ES-I3 (cell line): ENCODE results near the gene MAP6.

Experiments used
- H3K36me3 ChIP-seq: 2 replicates; pipeline ENCODE4 v1.6.1; 2013; ENCODE audit warnings: mild to moderate bottlenecking, low read length, control low read depth, moderate library complexity; ENCODE audit not compliant: insufficient read depth
- H3K4me1 ChIP-seq: 2 replicates; pipeline ENCODE4 v1.6.1; 2013; ENCODE audit warnings: mild to moderate bottlenecking, control low read depth, low read length; ENCODE audit not compliant: insufficient read depth
- H3K9ac ChIP-seq: 2 replicates; pipeline ENCODE4 v1.6.1; 2013; ENCODE audit warnings: low read depth, mild to moderate bottlenecking, low read length, moderate library complexity
- H3K9me3 ChIP-seq: 2 replicates; pipeline ENCODE4 v1.6.1; 2013; ENCODE audit warnings: mild to moderate bottlenecking, low read length, moderate library complexity; ENCODE audit not compliant: control insufficient read depth, insufficient read depth

MAP6 gene

GRCh38 chr11:75557666-75558494 is 111.0 kb downstream of the MAP6 start:
- H3K36me3 ChIP-seq, result no peaks in the 10 kb centered on the region
- peaks cover 57% of the 10 kb centered on the region for H3K4me1 ChIP-seq
- H3K9me3 ChIP-seq, result no peaks in the 10 kb centered on the region
- no peak overlapping the region for H3K9ac ChIP-seq

- no peaks in the 10 kb centered on the region for H3K36me3 ChIP-seq
Measured at GRCh38 chr11:75556275-75556674, 112.6 kb downstream of the MAP6 start.

GRCh38 chr11:75555079-75555811 is 113.6 kb downstream of the MAP6 start:
- H3K36me3 ChIP-seq, result no peaks in the 10 kb centered on the region
- no peaks in the 10 kb centered on the region for H3K9me3 ChIP-seq
- peak overlapping the region; percentile 26 for H3K9ac ChIP-seq
- peaks cover 55% of the 10 kb centered on the region for H3K4me1 ChIP-seq

More at GRCh38 chr11:75556275-75556674, 112.6 kb downstream of the MAP6 start:
- Histone ChIP-seq H3K9ac (no peak overlapping the region), H3K9me3 (no peaks in the 10 kb centered on the region), H3K4me1 (peaks cover 59% of the 10 kb centered on the region)

- H3K4me1 ChIP-seq, result peaks cover 50% of the 10 kb centered on the region
- no peaks in the 10 kb centered on the region for H3K9me3 ChIP-seq
- H3K9ac ChIP-seq, result peak overlapping the region; percentile 26
- H3K36me3 ChIP-seq, result no peaks in the 10 kb centered on the region
Measured at GRCh38 chr11:75554258-75555022, 114.4 kb downstream of the MAP6 start.

DNA sequence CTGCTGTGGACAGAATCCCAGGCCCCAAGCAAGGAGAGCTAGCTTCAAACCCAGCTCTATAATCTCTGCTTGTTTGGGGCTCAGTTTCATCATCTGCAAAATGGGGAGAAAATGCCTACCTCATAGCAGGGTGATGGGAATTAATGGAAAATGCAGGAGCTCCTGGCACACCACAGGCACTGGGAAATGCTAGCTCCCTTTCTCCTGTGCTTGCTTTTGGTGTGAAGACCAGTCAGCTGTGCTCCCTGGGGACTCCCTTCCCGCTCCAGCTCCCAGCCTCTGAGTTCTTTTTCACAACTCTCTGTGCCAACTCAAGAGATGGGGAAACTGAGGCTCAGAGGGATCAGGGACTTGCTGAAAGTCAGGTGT is 115.0 kb downstream of the MAP6 start:
- Histone ChIP-seq H3K4me1 (peaks cover 44% of the 10 kb centered on the region), H3K9me3 (no peaks in the 10 kb centered on the region), H3K36me3 (no peaks in the 10 kb centered on the region), H3K9ac (no peak overlapping the region; the same call in 1 of the 2 replicates)

GRCh38 chr11:75553182-75553581 is 115.7 kb downstream of the MAP6 start:
- H3K9me3 ChIP-seq, result no peaks in the 10 kb centered on the region
- H3K36me3 ChIP-seq, result no peaks in the 10 kb centered on the region
- H3K4me1 ChIP-seq, result peaks cover 38% of the 10 kb centered on the region
- no peak overlapping the region for H3K9ac ChIP-seq

DNA sequence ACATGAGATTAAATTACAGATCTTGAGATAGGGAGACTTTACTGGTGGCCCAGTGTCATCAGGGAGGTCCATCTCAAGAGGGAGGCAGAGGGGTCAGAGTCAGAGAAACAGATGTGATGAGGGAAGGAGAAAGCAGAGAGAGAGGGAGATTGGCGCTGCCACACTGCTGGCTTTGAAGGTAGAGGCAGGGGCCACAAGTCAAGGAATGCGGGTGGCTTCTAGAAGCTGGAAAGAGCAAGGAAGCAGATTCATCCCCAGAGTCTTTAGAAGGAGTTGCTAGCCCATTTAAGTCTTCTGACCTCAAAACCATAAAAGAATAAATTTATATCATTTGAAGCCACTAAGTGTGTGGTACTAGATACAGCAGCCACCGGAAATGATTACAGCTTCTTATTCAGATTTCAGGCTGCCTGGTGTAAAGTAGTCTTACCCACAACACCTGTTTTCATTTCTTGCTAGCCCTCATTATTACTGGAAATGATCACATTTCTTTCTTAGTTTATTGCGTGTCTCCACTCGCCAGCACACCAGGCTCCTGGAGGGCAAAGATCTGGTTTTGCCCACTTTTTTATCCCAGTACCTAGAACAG is 119.4 kb downstream of the MAP6 start:
- H3K4me1 ChIP-seq, result peaks cover 24% of the 10 kb centered on the region; the same call in 1 of the 2 replicates
- H3K36me3 ChIP-seq, result no peaks in the 10 kb centered on the region
- no peaks in the 10 kb centered on the region for H3K9me3 ChIP-seq
- no peak overlapping the region for H3K9ac ChIP-seq

GRCh38 chr11:75548595-75549272 is 120.1 kb downstream of the MAP6 start:
- Histone ChIP-seq H3K9ac (no peak overlapping the region), H3K36me3 (no peaks in the 10 kb centered on the region), H3K9me3 (no peaks in the 10 kb centered on the region), H3K4me1 (peaks cover 18% of the 10 kb centered on the region; the same call in 1 of the 2 replicates)

- no peaks in the 10 kb centered on the region for H3K36me3 ChIP-seq
- peaks cover 7% of the 10 kb centered on the region; the same call in 1 of the 2 replicates for H3K4me1 ChIP-seq
- no peak overlapping the region for H3K9ac ChIP-seq
- H3K9me3 ChIP-seq, result no peaks in the 10 kb centered on the region
Measured at GRCh38 chr11:75547617-75548058, 121.2 kb downstream of the MAP6 start.

DNA sequence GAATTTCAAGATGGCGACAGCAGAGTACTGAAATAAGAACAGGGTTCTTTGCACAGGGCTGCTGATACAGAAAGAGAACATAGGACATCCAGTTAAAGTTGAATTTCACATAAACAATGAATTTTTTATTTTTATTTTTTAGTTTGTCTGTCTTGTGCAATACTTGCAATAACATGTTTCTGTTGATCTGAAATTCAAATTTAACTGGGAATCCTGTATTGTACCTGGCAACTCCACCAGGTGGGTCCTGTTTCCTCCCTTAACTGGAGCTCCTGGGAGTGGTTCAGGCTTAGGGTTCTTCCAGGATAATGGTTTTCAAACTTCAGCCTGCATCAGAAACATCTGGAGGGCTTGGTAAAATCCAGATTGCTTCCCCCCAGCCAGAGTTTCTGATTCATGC is 121.7 kb downstream of the MAP6 start:
- Histone ChIP-seq H3K4me1 (peaks cover 6% of the 10 kb centered on the region; the same call in 1 of the 2 replicates), H3K9ac (no peak overlapping the region), H3K36me3 (no peaks in the 10 kb centered on the region), H3K9me3 (no peaks in the 10 kb centered on the region)

GRCh38 chr11:75543806-75544205 is 125.0 kb downstream of the MAP6 start:
- no peaks in the 10 kb centered on the region for H3K36me3 ChIP-seq
- H3K9ac ChIP-seq, result no peak overlapping the region
- H3K9me3 ChIP-seq, result no peaks in the 10 kb centered on the region
- H3K4me1 ChIP-seq, result peaks cover 6% of the 10 kb centered on the region; the same call in 1 of the 2 replicates

- no peak overlapping the region for H3K9ac ChIP-seq
- no peaks in the 10 kb centered on the region for H3K9me3 ChIP-seq
- H3K4me1 ChIP-seq, result peaks cover 4% of the 10 kb centered on the region; the same call in 1 of the 2 replicates
- no peaks in the 10 kb centered on the region for H3K36me3 ChIP-seq
Measured at GRCh38 chr11:75542088-75542438, 126.8 kb downstream of the MAP6 start.

DNA sequence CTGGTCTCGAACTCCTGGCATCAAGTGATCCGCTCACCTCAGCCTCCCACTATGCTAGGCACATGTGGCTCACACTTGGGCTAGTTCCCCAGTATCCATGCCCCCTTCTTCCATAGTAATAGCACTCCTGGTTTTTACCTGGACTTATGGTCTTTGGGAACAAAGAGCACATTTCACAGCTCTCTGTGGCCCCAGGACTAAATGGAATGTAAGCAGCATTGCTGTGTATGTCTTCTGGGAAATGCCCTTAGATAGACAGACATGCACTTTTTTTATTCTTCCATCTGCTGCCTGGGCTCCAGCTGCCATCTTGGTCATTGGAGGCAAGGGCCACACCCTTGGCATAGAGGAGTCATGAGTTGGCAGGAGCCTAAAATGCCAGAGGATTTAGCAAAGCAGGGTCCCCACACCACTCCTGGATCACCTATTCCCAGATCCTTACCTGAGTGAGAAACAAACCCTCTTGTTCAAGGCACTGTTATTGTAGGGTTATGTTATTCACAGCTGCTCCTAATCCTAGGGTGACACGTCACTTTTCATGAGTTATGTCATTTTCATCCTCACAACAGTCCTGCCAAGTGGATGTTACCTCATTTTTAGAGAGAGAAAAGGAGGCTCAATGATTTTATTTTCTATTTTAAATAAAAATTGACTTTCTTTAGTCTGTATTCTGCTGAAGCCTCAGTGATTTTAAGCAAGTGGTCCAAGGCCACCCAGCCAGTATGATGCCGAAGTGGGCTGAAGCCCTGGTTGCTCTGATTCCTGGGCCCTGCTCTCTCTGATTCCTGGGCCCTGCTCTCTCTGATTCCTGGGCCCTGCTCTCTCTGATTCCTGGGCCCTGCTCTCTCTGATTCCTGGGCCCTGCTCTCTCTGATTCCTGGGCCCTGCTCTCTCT is 127.4 kb downstream of the MAP6 start:
- peaks cover 4% of the 10 kb centered on the region; the same call in 1 of the 2 replicates for H3K4me1 ChIP-seq
- no peaks in the 10 kb centered on the region for H3K36me3 ChIP-seq
- no peaks in the 10 kb centered on the region for H3K9me3 ChIP-seq
- H3K9ac ChIP-seq, result no peak overlapping the region
